Measurements from ENCODE around the gene CXCL1.

The CXCL1 gene

DNA sequence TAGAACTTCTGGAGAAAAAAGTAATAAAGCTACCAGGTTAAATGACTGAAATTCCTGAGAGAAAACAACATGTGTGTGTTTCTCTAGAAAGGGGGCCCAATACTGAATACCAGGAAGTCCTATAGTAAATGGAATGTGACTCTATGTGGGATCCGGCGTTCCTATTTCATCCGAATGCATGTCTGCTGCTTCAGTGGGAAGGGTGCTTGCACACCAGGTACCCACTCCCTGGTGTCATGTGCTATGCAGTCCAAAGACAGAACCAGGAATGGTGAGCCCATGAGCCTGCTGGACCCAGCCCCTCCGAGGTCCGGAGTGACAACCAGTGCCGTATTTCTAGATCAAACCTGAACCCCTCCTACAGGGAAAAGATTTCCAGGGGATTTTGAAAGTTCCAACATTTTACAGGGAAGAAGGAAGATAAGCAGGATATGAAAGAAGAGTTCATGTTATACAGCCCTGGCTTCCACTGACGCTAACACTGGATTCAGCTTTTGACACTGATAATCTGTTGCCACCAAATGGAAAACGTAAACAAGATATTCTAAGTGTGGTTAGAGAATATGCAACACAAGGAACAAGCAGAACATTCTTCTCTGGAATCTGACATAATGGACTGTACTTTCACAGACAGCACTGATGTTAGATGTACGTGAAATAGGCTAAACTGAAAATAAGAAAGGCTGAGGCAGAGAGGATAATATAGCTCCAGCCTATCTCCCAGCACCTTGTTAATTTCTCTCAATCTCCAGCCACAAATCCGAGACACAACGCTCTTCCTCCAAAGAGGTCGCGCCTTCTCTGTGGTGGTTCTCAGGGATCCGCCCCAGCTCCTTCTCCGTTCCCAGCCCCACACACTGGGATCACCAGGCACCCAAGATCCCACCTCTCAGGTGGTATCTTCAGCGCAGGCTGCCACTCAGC is 725 bp upstream of the CXCL1 start:
- H3K4me3 ChIP-seq (ENCODE audit: low read length), result no peak overlapping the region
- no peaks in the 10 kb centered on the region for H3K9me2 ChIP-seq (replicated peaks; ENCODE audit: insufficient read depth, low read length)
- no peaks in the 10 kb centered on the region for H4K20me1 ChIP-seq (ENCODE audit: insufficient read depth, low read length)
- no peak overlapping the region; the same call in 1 of the 2 replicates for H3K4me2 ChIP-seq (ENCODE audit: low read depth, low read length)
- H3K9me3 ChIP-seq (replicated peaks; ENCODE audit: insufficient read depth, low read length), result no peaks in the 10 kb centered on the region
- no peak for DNase-seq
- H3K36me3 ChIP-seq (replicated peaks; ENCODE audit: insufficient read depth, low read length), result no peaks in the 10 kb centered on the region
- H3K27me3 ChIP-seq (replicated peaks; ENCODE audit: insufficient read depth, low read length), result no peaks in the 10 kb centered on the region
- no peaks in the 10 kb centered on the region for H3K79me2 ChIP-seq (ENCODE audit: low read length)
- H2AFZ ChIP-seq (ENCODE audit: low read length), result no peak overlapping the region
- H3K9ac ChIP-seq (ENCODE audit: low read length), result no peak overlapping the region
- no peak for TF ChIP-seq EZH2phosphoT487 (IDR thresholded peaks at IDR 0.05; ENCODE audit: low read length)
- TF ChIP-seq EZH2 (optimal IDR thresholded peaks at IDR 0.05; ENCODE audit: low read depth, low read length), result no peak
- TF ChIP-seq CTCF (IDR thresholded peaks at IDR 0.05; ENCODE audit: low read length), result no peak
- H3K27ac ChIP-seq (ENCODE audit: low read length), result no peak overlapping the region
- no peaks in the 10 kb centered on the region for H3K4me1 ChIP-seq (ENCODE audit: low read length)
- no peaks in the 10 kb centered on the region for H3F3A ChIP-seq (ENCODE audit: insufficient read depth, low read length)

- H3K4me3 ChIP-seq (ENCODE audit: low read length), result no peak overlapping the region
- H3K9me2 ChIP-seq (replicated peaks; ENCODE audit: insufficient read depth, low read length), result no peaks in the 10 kb centered on the region
- TF ChIP-seq EZH2phosphoT487 (IDR thresholded peaks at IDR 0.05; ENCODE audit: low read length), result no peak
- TF ChIP-seq EZH2 (optimal IDR thresholded peaks at IDR 0.05; ENCODE audit: low read depth, low read length), result no peak
- no peak for TF ChIP-seq CTCF (IDR thresholded peaks at IDR 0.05; ENCODE audit: low read length)
- no peak overlapping the region for H3K9ac ChIP-seq (ENCODE audit: low read length)
- no peaks in the 10 kb centered on the region for H3K4me1 ChIP-seq (ENCODE audit: low read length)
- H3F3A ChIP-seq (ENCODE audit: insufficient read depth, low read length), result no peaks in the 10 kb centered on the region
- H2AFZ ChIP-seq (ENCODE audit: low read length), result no peak overlapping the region
- H3K36me3 ChIP-seq (replicated peaks; ENCODE audit: insufficient read depth, low read length), result no peaks in the 10 kb centered on the region
- no peaks in the 10 kb centered on the region for H3K79me2 ChIP-seq (ENCODE audit: low read length)
- no peak overlapping the region for H3K27ac ChIP-seq (ENCODE audit: low read length)
- H3K4me2 ChIP-seq (ENCODE audit: low read depth, low read length), result no peak overlapping the region
- no peaks in the 10 kb centered on the region for H3K27me3 ChIP-seq (replicated peaks; ENCODE audit: insufficient read depth, low read length)
- DNase-seq, result no peak
- H3K9me3 ChIP-seq (replicated peaks; ENCODE audit: insufficient read depth, low read length), result no peaks in the 10 kb centered on the region
- H4K20me1 ChIP-seq (ENCODE audit: insufficient read depth, low read length), result no peaks in the 10 kb centered on the region
Observed at GRCh38 chr4:73870260-73870659, 1.1 kb downstream of the CXCL1 start.

DNA sequence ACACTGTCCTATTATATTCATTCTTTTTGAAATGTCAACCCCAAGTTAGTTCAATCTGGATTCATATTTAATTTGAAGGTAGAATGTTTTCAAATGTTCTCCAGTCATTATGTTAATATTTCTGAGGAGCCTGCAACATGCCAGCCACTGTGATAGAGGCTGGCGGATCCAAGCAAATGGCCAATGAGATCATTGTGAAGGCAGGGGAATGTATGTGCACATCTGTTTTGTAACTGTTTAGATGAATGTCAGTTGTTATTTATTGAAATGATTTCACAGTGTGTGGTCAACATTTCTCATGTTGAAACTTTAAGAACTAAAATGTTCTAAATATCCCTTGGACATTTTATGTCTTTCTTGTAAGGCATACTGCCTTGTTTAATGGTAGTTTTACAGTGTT is 1.6 kb downstream of the CXCL1 start:
- DNase-seq, result no peak
- no peak overlapping the region for H3K4me3 ChIP-seq (ENCODE audit: low read length)
- H3K9me3 ChIP-seq (replicated peaks; ENCODE audit: insufficient read depth, low read length), result no peaks in the 10 kb centered on the region
- TF ChIP-seq EZH2 (optimal IDR thresholded peaks at IDR 0.05; ENCODE audit: low read depth, low read length), result no peak
- TF ChIP-seq EZH2phosphoT487 (IDR thresholded peaks at IDR 0.05; ENCODE audit: low read length), result no peak
- TF ChIP-seq CTCF (IDR thresholded peaks at IDR 0.05; ENCODE audit: low read length), result no peak
- no peak overlapping the region for H3K27ac ChIP-seq (ENCODE audit: low read length)
- H3K36me3 ChIP-seq (replicated peaks; ENCODE audit: insufficient read depth, low read length), result no peaks in the 10 kb centered on the region
- H3K4me2 ChIP-seq (ENCODE audit: low read depth, low read length), result no peak overlapping the region
- H3K79me2 ChIP-seq (ENCODE audit: low read length), result no peaks in the 10 kb centered on the region
- no peaks in the 10 kb centered on the region for H3K4me1 ChIP-seq (ENCODE audit: low read length)
- no peaks in the 10 kb centered on the region for H4K20me1 ChIP-seq (ENCODE audit: insufficient read depth, low read length)
- no peak overlapping the region for H2AFZ ChIP-seq (ENCODE audit: low read length)
- no peaks in the 10 kb centered on the region for H3K9me2 ChIP-seq (replicated peaks; ENCODE audit: insufficient read depth, low read length)
- H3K27me3 ChIP-seq (replicated peaks; ENCODE audit: insufficient read depth, low read length), result no peaks in the 10 kb centered on the region
- H3F3A ChIP-seq (ENCODE audit: insufficient read depth, low read length), result no peaks in the 10 kb centered on the region
- H3K9ac ChIP-seq (ENCODE audit: low read length), result no peak overlapping the region
